HG02943 (cell line): ENCODE results near the gene CHRM4.

Experiments used
- ATAC-seq: cut with Tn5 transposase; IDR thresholded peaks from one replicate; pipeline ENCODE4 v1.9.1; 2021; ENCODE audit warnings: mild to moderate bottlenecking, low read depth, moderate library complexity; ENCODE audit not compliant: unreplicated experiment

CHRM4 gene

DNA sequence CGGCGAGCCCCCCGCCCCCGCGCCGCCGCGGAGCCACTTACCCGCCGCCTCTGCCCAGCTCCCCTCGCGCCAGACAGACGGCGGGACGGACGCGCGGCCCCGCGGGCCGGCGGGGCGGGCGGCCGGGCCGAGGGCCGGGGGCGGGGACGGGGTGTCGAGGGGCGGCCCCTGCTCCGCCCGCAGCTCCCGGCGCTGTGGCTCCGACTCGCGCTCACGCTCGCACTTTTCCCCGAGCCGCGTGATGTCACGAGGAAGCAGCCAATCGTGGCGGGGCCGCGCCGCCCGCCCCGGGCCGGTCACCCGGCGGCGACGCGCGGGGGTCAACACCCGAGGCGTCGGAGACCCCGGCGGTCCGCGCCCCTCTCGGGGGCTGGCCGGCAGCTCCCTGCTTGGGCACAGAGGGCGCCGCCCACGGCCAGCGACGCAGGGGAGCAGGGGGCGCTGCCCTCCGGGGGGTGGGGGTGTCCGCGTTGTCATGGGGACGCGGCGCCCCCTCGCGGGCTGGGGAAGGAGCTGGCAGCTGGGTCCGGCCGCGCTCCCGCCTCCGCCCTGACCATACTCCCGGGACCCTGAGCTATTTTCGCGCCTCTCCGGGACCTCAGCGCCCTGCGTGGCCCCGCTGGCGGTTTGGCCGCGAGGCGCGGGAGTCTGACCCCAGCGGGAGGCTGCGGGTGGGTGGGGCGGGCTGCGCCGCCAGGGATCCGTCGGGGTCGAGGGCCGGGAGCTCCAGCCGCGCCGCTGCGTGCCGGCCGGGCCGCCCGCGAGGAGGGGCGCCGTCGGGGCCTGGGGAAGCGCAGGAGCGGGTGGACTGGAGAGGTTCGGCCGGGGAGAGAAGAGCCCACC, at the start of gene CHRM4:
Gene CHRM4 (minus strand): TSS at position 199 of the 843 bp plus-strand sequence. CDS start 5,219 bp downstream, outside the sequence.
- no peak for ATAC-seq

DNA sequence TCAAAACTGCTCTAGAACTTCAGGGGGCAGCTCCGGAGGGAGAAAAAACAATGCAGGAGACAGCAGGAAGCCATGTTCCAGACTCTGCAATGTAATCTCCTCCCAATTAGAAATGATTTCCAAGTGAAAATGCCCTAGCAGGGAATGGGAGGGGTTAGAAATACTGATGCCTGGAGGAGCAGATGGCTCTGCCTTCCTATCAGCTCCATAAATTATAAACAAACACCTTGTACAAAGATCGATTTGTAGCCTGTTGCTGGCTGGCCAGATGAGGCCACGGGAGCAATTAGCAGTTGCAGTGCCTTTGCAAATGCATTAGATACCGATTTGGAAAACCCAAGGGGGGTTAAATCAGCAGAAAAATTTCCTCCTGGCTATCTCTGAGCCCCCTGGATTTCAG, 46.6 kb upstream of the CHRM4 start:
- no peak for ATAC-seq

DNA sequence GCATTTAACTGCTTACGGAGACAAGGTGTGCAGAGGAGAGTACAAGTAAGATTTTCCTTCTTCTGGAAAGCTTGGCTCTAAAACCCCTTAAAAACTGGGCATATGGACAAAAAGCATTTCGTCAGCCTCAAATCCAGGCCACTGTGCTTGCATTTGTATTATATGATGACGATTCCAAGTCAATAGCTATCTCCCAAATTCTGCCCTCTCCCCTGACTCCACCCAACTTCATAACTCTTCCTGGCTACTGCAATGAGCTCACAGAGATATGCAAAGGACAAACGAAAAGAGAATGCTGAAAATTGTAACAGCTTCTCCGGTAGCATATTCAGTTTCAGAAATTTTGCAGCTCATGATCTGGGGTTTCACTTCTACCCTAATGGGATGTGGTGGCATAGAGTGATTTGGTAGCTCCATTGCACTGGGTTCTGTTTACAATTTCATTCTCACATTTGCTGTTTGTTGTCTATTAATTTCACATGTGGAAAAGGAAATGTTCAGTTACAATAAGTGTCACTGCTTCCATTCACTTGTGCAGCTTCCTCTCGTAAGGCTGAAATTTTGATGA, 45.6 kb upstream of the CHRM4 start:
- no peak for ATAC-seq

DNA sequence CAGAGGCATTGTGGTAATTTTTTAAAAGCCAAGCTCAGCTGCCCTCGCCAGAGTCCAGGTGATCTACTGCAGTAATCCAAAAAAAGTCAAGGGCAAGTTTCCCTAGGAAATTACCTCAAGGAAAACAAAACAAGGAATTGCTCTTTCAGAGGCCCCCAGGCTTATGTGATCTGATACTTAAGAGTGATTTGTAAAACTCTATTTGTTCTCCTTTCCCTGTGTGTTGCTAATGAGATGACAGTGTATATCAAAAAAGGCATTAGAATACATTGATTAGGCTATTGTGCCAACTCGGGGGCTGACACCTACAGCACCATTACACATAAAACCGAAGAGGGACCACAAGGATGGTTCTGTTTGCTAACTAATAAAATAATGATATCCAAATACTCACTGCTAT, 44.5 kb upstream of the CHRM4 start:
- ATAC-seq = no peak

DNA sequence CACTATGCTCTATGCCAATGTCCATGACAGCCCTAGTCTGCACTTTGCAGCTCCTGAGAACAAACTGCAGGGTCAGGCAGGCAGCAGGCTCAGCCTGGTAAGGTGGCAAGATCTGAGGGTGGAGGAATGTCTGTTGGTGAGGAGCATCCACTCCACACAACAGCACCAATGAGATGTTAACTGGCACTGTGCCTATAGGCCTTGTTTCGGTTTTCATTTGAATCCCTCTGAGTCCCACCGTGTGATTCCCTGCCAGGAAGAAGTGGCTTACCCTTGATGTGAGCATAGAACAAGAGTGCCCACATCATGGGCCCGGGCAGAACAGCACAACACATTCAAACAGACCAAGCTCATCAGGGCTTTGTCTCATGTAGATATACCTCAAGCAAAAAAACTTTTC, 44.1 kb upstream of the CHRM4 start:
- no peak for ATAC-seq

DNA sequence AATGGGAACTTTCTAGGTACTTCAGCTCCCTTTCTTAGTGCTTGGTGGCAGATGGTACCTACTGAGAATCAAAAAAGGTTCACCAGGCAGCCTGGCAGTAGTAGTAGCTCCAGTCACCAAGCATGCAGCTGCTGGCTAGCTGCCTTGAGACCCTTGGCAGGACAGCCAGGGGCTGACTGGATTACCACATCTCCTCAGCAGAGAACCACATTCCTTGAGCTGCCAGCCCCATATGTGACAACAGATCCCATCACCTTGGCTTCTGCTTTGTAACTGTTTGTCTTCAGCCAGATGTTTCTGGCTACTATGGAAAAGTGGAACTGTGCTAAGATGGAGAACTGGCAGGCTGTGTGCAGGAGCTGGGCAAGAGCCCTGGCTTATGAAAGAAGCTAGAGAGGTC, 39.6 kb upstream of the CHRM4 start:
- no peak for ATAC-seq

DNA sequence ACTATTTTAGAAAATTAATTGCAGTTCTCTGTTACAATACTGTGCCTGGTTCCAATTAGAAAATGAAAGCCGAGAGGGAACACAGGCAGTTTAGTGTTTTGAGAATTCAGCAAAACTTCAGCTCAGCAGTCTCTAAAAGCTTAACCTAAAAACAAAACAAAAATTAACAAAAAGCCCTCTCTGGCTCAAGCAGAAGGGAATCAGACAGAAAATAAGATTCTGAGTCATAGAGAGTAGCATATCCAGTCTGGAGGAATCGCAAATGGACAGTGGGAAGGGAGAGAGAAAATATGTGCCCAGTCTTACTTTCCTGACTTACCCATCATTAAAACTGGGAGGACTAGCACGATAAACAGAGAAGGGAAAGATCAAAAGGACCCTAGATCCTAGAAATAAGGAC, 38.1 kb upstream of the CHRM4 start:
- ATAC-seq = no peak

DNA sequence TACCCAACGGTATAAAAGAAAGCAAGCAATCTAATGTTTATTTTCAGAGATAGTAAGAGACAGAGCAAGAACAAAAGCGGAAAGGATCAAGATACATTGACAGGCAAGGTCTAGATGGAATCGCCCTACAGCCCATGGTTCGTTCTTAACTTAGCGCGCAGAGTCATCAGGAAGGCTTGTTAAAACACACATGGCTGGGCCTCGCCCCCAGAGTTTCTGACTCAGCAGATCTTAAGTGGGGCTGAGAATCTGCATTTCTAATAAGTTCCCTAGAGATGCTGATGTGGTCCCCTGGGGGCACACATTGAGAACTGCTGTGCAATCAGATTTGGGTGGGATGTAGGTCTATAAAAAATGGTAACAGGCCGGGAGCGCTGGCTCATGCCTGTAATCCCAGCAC, 35.8 kb upstream of the CHRM4 start:
- ATAC-seq = no peak

DNA sequence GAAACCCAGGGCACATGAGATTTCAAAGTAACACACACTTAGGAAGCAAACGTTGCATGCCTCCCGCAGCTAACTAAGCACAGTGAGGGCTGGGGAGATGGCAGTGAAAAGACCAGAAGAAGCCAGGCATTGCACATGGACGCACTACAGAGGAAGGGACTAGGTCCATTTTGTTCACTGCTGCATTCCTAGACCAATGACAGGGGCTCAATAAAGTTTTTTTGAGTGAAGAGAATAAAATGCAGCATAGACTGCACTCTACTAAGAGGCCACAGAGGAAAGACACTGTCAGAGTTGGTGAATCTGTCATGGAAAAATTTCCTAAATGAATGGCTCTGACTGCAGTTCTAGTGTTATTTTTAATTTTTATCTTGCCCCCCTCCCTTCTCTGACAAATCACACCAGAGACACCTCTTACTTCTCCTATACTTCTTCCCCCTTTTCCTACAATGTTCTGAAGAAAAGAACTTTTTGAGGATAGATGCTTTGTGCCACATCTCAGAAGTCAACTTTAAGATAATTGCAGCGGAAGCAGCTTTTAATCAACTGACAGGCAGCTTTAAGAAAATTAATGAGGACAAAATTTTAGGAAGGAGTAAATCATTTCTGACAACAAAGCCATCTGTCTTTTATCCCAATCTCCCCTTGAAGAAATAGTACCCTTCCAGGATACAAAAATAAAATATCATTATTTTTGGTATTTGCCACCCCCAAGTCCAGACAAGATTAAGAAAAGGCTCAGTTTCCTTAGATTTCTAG, 34.8 kb upstream of the CHRM4 start:
- no peak for ATAC-seq

DNA sequence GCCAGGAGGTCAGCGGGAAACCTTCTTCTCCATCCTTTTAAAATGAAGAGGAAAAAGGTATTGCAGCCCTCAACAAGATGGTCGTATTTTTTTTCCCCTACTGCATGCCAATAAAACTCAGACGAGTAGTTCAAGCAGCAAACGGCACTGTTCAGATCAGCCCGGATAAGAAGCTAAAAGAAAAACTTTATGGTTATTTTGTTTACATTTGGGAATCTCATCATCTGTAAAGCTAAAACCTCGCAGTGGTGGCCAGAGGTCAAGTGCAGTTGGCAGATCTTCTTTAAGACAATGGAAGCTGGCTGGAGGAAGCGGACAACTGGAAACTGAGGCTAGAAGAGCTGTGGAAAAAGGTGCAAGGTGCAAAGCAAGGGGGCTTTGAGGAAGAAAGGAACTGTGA, 31.0 kb upstream of the CHRM4 start:
- no peak for ATAC-seq

DNA sequence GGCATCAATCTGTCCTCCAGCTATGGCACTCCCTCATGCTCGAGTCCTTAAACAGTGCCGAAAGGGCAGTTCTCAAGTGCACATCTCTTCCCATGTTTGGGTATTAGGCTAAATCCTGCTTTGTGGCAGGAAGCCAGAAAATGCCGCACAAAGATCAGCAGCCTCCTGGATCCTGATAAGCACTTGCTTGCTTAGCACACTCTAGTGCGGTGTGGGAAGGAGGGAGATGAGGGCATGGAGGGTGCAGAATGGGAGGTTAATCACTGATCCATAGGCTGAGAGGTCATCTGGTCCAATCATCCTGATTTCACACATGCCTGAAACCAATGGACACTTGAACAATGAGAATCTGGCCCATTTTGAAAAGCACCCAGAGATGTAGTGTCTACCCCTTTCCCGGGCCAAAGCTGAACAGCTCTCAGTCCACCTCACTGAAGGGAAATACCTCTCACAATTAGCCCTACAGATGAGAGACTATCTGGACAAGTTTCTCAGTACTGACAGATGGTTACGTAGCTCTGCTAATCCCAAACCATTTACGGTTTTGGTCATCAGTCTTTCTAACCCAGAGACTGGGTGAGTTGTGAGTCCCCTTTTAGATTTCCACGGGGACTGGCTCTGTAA, 29.8 kb upstream of the CHRM4 start:
- ATAC-seq = no peak

DNA sequence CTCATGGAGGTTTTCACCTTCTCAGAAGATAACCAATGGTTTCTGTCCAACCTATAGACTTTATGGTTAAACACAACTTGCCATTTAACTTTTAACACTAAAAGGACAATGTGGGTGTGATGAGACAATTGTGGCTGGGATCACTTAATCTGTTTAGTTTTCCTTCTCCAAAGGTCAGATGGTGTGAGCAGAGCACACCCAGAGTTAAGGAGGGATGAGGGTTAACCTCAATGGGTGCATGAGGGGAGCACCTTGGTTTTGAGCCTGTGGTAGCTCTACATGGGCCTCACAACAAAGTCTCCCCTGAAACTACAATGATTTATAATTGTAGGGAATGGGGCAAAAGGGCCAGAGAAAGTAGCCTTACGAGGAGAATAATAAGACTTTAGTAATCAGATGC, 28.9 kb upstream of the CHRM4 start:
- ATAC-seq = no peak

DNA sequence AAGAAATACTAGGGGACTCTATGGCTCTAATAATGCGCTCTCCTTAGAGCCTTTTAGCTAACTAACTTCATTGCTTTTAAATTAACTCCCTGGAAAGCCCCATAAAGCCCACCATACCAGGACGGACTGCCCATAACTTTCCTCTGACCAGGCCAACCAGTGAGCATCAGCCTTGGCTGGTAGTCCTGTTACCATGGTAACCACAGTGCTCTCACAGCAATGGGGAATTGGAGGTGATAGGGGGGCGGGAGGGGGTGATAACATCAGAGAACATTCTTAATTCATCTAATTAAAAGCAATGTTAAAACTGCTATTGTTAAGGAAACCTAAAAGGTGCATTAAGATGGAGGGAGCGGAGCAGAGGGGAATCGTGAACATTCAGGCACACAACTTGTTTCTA, 27.2 kb upstream of the CHRM4 start:
- ATAC-seq = no peak

DNA sequence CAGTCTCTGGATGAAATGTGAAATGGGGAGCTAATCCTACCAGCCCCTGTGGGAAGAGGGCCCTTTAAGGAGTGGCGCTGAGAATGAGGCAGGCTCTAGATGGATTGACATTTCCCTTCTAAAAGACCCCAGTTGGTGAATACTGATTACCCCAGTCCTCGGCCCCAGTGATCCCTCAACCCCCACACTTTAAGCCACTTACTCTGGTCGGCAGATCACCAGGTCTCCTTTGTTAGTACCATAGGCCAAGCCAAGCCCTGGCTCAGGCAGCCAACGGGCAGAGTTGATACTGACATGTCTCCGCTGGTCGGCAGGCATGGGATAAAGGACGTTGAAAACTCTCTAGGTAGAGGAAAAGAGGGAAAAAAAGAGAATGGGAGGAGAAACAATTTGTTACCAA, 26.1 kb upstream of the CHRM4 start:
- no peak for ATAC-seq

DNA sequence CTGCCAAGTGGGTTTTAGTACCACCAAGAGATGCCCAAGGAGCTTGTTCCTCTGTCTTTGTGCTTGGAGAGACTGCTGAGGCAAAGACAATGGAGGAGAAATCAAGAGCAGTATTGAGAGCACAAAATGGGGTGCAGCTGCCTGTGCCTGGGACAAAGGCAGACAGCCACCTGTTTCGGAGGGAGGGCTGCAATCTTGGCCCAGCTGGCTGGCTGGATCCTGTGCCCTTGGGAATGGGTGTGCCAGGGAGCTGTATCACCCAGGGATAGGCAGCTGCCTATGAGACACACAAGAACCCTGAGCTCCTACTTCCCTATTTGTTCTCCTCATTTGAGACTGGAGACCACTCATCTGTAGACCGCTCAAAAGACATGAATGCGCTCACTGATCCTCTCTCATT, 23.3 kb upstream of the CHRM4 start:
- no peak for ATAC-seq

DNA sequence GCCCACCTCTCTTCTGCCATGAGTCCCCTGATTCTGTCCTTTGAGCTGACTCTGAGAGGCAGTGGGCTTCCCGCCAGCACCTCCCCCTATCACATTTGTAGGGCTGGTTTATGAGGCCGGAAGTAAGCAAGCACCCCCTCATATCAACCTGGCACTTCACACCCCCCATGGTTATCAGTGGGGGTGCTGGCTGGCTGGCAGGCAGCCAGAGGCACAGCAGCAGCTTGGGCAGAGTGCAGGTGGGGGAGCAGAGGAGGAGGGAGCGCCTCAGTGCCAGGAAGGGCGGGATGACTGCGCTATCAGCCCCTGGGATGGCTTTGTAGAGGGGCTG, 22.9 kb upstream of the CHRM4 start:
- no peak for ATAC-seq

DNA sequence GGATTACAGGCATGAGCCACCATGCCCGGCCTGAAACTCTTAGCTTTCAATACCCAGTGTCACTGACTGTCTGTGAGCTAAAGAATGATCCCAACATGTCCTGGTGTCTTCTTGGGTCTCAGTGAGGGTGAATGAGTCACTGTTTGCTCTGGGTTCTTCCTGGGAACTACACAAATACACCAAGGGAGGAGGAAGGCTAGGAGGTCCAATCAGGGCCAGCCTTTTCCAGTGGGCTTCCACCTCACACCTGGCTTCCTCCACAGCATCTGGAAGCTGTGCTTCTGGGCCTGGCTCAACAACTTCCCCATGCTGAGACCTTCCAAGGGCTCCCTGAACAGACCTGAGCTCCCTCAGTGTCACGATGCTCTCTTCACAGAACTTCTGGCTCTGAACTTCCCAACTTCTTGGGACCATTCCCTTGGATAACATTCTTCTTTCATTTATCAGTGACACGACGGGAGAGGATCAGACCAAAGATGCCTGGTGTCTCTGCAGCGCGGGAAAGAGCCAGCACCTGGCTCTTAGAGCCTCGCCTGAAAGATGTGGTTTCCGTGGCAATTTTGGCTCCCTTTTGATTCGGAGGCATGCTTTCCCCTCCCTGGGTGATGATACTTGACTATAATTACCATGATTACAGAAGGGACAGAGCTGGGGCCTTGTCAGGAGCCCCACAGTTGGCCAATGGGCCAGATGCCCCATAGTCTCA, 22.3 kb upstream of the CHRM4 start:
- ATAC-seq = no peak

DNA sequence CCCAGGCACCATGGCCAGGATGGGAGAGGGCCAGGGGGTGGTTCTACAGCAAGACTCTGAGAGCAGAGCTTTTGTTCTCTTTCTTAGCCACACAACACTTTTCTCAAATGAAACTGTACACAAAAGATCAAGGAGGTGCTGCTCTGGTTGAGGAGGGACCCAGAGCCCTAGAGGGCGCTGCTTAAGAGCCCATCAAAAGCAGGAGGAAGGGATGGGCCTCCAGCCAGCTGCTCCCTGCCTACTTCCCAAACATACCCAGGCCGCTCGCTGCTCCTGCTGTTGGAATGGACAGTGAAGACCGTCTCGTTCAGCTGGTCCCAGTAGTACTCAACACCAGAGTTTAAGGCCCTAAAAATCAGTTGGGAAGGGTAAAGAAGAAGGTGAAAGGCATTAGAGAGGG, 18.4 kb upstream of the CHRM4 start:
- ATAC-seq = no peak

DNA sequence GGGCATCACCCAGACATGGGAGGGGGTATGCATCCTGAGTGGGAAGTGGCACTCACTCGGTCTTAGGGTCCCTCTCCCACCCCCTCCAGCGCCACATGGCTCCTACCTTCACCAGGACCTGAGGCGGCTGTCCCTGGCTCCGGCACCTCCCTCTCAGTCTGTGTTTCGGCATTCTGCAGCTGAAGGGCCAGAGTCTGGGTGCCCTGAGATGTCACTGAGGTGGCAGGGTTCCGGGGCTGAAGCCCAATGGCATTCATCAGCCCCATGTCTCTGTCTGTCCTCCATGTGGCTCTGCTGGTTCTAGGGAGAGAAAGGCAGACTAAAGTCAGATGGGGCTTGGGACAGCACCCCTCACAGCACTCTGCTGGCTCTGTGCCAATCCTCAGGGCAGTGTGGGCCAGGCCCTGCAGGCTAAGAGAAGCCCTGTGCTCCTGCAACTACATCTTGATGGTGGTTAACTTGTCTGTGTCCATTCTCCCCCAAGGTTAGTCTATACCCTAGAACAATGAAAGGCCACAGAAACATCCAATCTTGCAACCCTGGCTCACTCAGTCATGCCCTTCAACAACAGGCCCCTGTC, 16.9 kb upstream of the CHRM4 start:
- ATAC-seq = no peak

DNA sequence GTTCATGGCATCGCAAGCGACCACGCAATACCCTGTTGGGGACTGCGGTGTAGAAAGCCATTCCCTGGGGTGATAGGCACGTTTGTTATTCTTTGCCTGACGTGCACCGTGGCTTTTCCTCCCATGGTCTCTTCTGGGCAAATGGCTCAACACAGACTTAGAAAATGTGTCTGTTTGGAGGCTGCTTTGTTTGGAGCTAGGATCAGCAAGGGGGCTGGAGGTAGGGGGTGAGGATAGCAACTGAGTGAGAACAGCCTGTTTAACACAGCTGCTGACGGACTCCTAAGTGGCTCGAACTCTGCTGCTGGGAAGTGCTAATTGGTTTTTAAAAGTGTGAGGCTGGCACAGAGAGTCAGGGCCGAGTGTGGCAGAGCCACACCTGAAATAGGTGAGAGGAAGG, 16.1 kb upstream of the CHRM4 start:
- no peak for ATAC-seq
